CD8-positive, alpha-beta memory T cell (primary cell): ENCODE measurements around the gene ATXN7. TPM values are rescaled to one million over a fixed set of nuclear protein-coding genes. Genes with fewer than 3 reads are reported as not detected.

Source experiments
- CTCF ChIA-PET: fragments of 350-600 bp; sonication (Branson Sonifier 250); formaldehyde crosslinking; loops from one replicate; lab custom pipeline; 2021; ENCODE audit warnings: antibody characterized with exemption; lab: Charles Lee
- POLR2A ChIA-PET: fragments of 350-600 bp; sonication (Branson Sonifier 250); formaldehyde crosslinking; loops from one replicate; lab custom pipeline; 2021; ENCODE audit warnings: antibody characterized with exemption; lab: Charles Lee
- DNase-seq, 5 donors: peaks; one replicate each; pipeline versions ENCODE4 v3.0.0 to v3.0.0-alpha.2; 2020 to 2022; ENCODE audit warnings: mixed read lengths in 1 of 5
- H3K27ac ChIP-seq: one replicate; pipeline ENCODE4 v1.7.0; 2013; ENCODE audit warnings: low read depth, mild to moderate bottlenecking, low read length, moderate library complexity
- H3K27me3 ChIP-seq: 2 replicates; pipeline ENCODE4 v1.7.0; 2013; ENCODE audit warnings: low read length, mild to moderate bottlenecking; ENCODE audit not compliant: insufficient read depth, poor library complexity, severe bottlenecking
- H3K36me3 ChIP-seq: 2 replicates; pipeline ENCODE4 v1.7.0; 2013; ENCODE audit warnings: mild to moderate bottlenecking, low read length, moderate library complexity; ENCODE audit not compliant: insufficient read depth
- H3K4me1 ChIP-seq: 2 replicates; pipeline ENCODE4 v1.7.0; 2013; ENCODE audit warnings: mild to moderate bottlenecking, low read length, moderate library complexity; ENCODE audit not compliant: insufficient read depth
- H3K4me3 ChIP-seq: 2 replicates; pipeline ENCODE4 v1.7.0; 2013; ENCODE audit warnings: mild to moderate bottlenecking, low read length
- H3K9me3 ChIP-seq: 2 replicates; pipeline ENCODE4 v1.7.0; 2013; ENCODE audit warnings: mild to moderate bottlenecking, low read length
- H3K27ac Mint-ChIP-seq, 8 donors: one replicate each; pipeline ENCODE4 v1.8.0; 2020 to 2021; ENCODE audit warnings: mixed read lengths in 8 of 8, mild to moderate bottlenecking in 6 of 8, inconsistent platforms in 3 of 8, moderate library complexity in 3 of 8
- H3K27me3 Mint-ChIP-seq, 2 donors: one replicate each; pipeline ENCODE4 v1.8.0; 2020 to 2021; ENCODE audit warnings: mixed read lengths in 2 of 2, mild to moderate bottlenecking in 1 of 2, moderate library complexity in 1 of 2
- H3K36me3 Mint-ChIP-seq, 3 donors: one replicate each; pipeline ENCODE4 v1.8.0; 2020 to 2021; ENCODE audit warnings: mixed read lengths in 3 of 3, inconsistent platforms in 1 of 3, mild to moderate bottlenecking in 1 of 3
- H3K4me1 Mint-ChIP-seq, 3 donors: one replicate each; pipeline ENCODE4 v1.8.0; 2020 to 2021; ENCODE audit warnings: mixed read lengths in 3 of 3, inconsistent platforms in 1 of 3, mild to moderate bottlenecking in 1 of 3
- H3K4me3 Mint-ChIP-seq, 7 donors: one replicate each; pipeline ENCODE4 v1.8.0; 2020 to 2021; ENCODE audit warnings: mixed read lengths in 7 of 7, mild to moderate bottlenecking in 6 of 7, moderate library complexity in 4 of 7, inconsistent platforms in 2 of 7
- H3K9me3 Mint-ChIP-seq, 5 donors: one replicate each; pipeline ENCODE4 v1.8.0; 2020 to 2022; ENCODE audit warnings: mixed read lengths in 5 of 5, mild to moderate bottlenecking in 3 of 5, moderate library complexity in 2 of 5, inconsistent platforms in 1 of 5
- polyA plus RNA-seq: library from polyadenylated mRNA; unstranded; fragments of 300-500 nt; fragmentation: Illumina TruSeq; gene quantifications from one replicate; pipeline ENCODE4 v1.2.3, GENCODE V29; 2021
- total RNA-seq, 2 experiments: library from RNA; stranded (reverse); gene quantifications; one replicate each; pipeline ENCODE4 v1.2.3, GENCODE V29; 2021

Gene ATXN7
- total and polyA plus RNA-seq, 3 experiments from 2014 or later, result 14.1 to 34.6 (median 33.9) TPM

DNA sequence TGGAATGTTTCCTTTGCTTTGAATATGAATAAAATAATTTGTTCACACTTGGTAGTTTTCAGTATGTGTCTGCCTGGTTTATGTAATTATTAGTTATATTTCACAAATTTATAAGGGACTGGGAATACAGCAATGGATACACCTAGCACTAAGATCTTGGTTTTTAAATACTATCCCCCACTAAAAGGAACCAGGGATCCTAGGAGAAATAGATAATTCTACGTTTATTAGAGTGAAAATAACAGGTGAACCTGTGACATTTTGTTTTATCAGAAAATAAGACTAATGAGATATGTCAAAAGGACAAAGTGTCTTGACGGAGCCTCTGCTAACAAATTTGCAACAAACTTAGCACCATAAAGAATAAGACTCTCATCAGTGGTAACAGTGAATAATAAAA is 156.2 kb downstream of the ATXN7 start:
- ChIA-PET CTCF (interaction anchor here (1.3 to 2.6 kb wide), 2 partner anchors 26 to 58 kb away, joined by 5 to 12 read pairs; no protein-coding TSS in a partner anchor), POLR2A (no interaction called here)
- H3K4me1 Mint-ChIP-seq, result peaks cover 35 to 62% (median 52%) of the 10 kb centered on the region in 3 donors
- Histone ChIP-seq H3K27ac (no peak overlapping the region), H3K27me3 (no peaks in the 10 kb centered on the region), H3K4me1 (peaks cover 27% of the 10 kb centered on the region), H3K9me3 (no peaks in the 10 kb centered on the region), H3K36me3 (peaks cover 35% of the 10 kb centered on the region), H3K4me3 (no peak overlapping the region)
- H3K27me3 Mint-ChIP-seq, result peaks cover 0 to 2% of the 10 kb centered on the region in 2 donors
- H3K4me3 Mint-ChIP-seq, result no peak overlapping the region
- peaks cover 0 to 61% (median 8%) of the 10 kb centered on the region in 3 donors for H3K36me3 Mint-ChIP-seq
- no peaks in the 10 kb centered on the region for H3K9me3 Mint-ChIP-seq
- DNase-seq, result no peak
- no peak overlapping the region for H3K27ac Mint-ChIP-seq

DNA sequence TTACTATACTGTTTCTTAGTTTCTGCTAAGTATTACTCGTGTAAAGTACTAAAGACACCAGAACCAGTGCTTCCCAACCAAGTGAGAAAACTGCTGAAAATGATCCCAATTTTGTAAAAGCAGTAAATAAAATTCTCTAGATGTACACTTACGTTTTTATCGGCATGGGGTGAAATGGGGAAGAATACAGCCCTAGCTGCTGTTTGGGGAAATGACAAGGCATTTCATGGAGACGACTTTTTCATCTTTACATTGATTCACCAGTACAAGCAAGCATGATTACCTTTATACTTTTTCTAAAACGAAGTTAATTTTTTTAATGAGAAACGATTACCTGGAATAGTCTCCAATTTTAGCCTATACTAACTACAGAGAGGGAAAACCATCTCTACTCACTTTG is 158.3 kb downstream of the ATXN7 start:
- Mint-ChIP-seq H3K36me3 (peaks cover 0 to 53% (median 8%) of the 10 kb centered on the region in 3 donors), H3K9me3 (no peaks in the 10 kb centered on the region), H3K27me3 (peaks cover 1 to 4% of the 10 kb centered on the region in 2 donors), H3K27ac (peak overlapping the region; percentile 61 to 97 (median 90)), H3K4me1 (peaks cover 31 to 51% (median 44%) of the 10 kb centered on the region in 3 donors), H3K4me3 (peak overlapping the region; percentile 85 to 95 (median 88))
- ChIA-PET CTCF (interaction anchor here (1.8 to 4.4 kb wide), 3 partner anchors 8 to 60 kb away, joined by 7 to 42 read pairs (median 16); no protein-coding TSS in a partner anchor), POLR2A (no interaction called here)
- peak overlapping the region; percentile 91 for H3K4me3 ChIP-seq
- no peak for DNase-seq
- H3K27me3 ChIP-seq, result no peaks in the 10 kb centered on the region
- H3K9me3 ChIP-seq, result no peaks in the 10 kb centered on the region
- H3K4me1 ChIP-seq, result peaks cover 27% of the 10 kb centered on the region
- peak overlapping the region; percentile 78 for H3K27ac ChIP-seq
- H3K36me3 ChIP-seq, result peaks cover 32% of the 10 kb centered on the region

DNA sequence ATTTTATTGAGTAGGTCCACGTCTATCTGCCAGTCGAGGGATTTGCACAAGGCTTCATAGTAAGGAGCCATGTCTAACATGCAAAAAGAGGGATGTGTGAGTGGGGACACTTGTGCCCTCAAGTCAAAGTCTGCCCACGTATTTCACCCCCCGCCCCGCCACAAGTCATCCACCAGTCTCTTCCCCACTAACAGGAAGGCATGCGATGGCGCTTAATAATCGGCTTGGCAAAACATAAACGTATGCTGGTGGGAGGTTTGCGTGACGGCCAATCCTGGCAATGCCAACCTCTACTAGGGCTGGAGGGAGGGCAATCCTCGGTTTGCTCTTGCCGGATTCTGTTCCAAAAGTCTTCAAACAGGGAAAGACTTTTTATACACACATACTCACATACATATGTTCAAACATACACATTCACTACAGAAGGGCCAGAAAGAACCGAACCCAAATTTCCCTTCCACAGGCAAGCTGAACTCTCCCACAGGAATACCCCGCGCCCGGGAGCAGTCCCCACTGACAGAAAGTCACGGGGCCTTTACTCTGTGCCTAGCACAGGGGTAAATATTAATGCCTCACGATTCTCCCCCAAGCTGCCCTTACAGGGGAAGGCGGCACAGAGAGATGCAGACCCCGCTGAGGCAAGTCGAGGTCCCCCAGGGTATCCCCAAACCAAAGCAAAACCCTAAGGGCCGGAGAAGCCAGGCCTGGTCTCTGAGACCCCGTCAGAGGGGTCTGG is 159.0 kb downstream of the ATXN7 start:
- H3K27me3 ChIP-seq, result no peaks in the 10 kb centered on the region
- peak overlapping the region; percentile 91 for H3K4me3 ChIP-seq
- H3K4me1 ChIP-seq, result peaks cover 27% of the 10 kb centered on the region
- CTCF ChIA-PET, result interaction anchor here (0.7 to 4.4 kb wide), 14 partner anchors 10 to 79 kb away, joined by 3 to 42 read pairs (median 7); no protein-coding TSS in a partner anchor
- no peaks in the 10 kb centered on the region for H3K9me3 ChIP-seq
- Mint-ChIP-seq H3K4me1 (peaks cover 27 to 45% (median 39%) of the 10 kb centered on the region in 3 donors), H3K36me3 (peaks cover 0 to 46% (median 8%) of the 10 kb centered on the region in 3 donors), H3K27ac (peak overlapping the region; percentile 61 to 97 (median 90)), H3K9me3 (no peaks in the 10 kb centered on the region), H3K27me3 (peaks cover 4 to 8% of the 10 kb centered on the region in 2 donors), H3K4me3 (peak overlapping the region; percentile 85 to 95 (median 88))
- peak in 3 of 5 donors; percentile 2 to 49 (median 10) for DNase-seq
- H3K36me3 ChIP-seq, result peaks cover 27% of the 10 kb centered on the region
- POLR2A ChIA-PET, result interaction anchor here (0.6 to 1.9 kb wide), 5 partner anchors 10 to 159 kb away, joined by 3 to 6 read pairs (median 3); partner anchors contain the start of genes ATXN7 and THOC7
- H3K27ac ChIP-seq, result peak overlapping the region; percentile 78

- H3K36me3 ChIP-seq, result peaks cover 19% of the 10 kb centered on the region
- Mint-ChIP-seq H3K36me3 (peaks cover 0 to 39% (median 6%) of the 10 kb centered on the region in 3 donors), H3K4me1 (peaks cover 27 to 42% (median 36%) of the 10 kb centered on the region in 3 donors), H3K27ac (peak within 1 kb of the TSS; percentile 61 to 97 (median 90)), H3K9me3 (no peaks in the 10 kb centered on the region), H3K27me3 (peaks cover 10 to 15% of the 10 kb centered on the region in 2 donors), H3K4me3 (peak within 1 kb of the TSS; percentile 85 to 95 (median 88))
- H3K27ac ChIP-seq, result peak within 1 kb of the TSS; percentile 78
- CTCF ChIA-PET, result interaction anchor here (0.6 to 4.4 kb wide), 24 partner anchors 8 to 165 kb away, joined by 3 to 42 read pairs (median 6); partner anchors contain the start of genes ATXN7, SCAANT1 and THOC7
- peak within 1 kb of the TSS; percentile 91 for H3K4me3 ChIP-seq
- no peaks in the 10 kb centered on the region for H3K9me3 ChIP-seq
- no peaks in the 10 kb centered on the region for H3K27me3 ChIP-seq
- H3K4me1 ChIP-seq, result peaks cover 27% of the 10 kb centered on the region
- DNase-seq, result peak; percentile 88 to 96 (median 91)
- POLR2A ChIA-PET, result interaction anchor here (0.6 to 1.9 kb wide), 5 partner anchors 11 to 160 kb away, joined by 3 to 6 read pairs (median 3); partner anchors contain the start of genes ATXN7 and THOC7
Observed at GRCh38 chr3:64023187-64023860, 159.7 kb downstream of the ATXN7 start, which contains the start of gene PSMD6. PSMD6 (minus strand) TSS chr3:64023494; CDS start chr3:64023419, 75 bp downstream.

DNA sequence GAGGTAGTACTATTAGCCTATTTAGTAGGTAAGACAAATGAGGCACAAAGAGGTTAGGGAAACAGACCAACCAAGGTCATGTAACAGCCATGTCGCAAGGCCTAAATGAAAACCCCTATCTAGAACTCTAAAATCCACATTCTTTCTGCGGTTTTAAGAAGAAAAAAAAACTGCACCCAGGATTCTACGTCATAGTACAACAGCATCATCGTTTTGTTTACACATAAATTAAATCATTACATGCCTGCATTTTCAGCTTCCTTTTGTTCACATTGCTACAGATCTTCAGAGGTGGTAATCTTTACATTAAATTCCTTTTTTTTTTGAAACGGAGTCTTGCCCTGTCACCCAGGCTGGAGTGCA is 160.2 kb downstream of the ATXN7 start:
- H3K4me3 ChIP-seq, result peak overlapping the region; percentile 91
- H3K36me3 ChIP-seq, result peaks cover 15% of the 10 kb centered on the region
- DNase-seq, result no peak
- Mint-ChIP-seq H3K4me3 (peak overlapping the region; percentile 85 to 95 (median 88)), H3K36me3 (peaks cover 0 to 35% (median 4%) of the 10 kb centered on the region in 3 donors), H3K4me1 (peaks cover 27 to 42% (median 34%) of the 10 kb centered on the region in 3 donors), H3K27ac (peak overlapping the region; percentile 61 to 97 (median 90)), H3K9me3 (no peaks in the 10 kb centered on the region), H3K27me3 (peaks cover 11 to 20% of the 10 kb centered on the region in 2 donors)
- H3K27me3 ChIP-seq, result peaks cover 2% of the 10 kb centered on the region
- H3K27ac ChIP-seq, result peak overlapping the region; percentile 25
- CTCF ChIA-PET, result interaction anchor here (0.6 to 4.4 kb wide), 22 partner anchors 9 to 165 kb away, joined by 3 to 42 read pairs (median 6); partner anchors contain the start of genes ATXN7, SCAANT1 and THOC7
- POLR2A ChIA-PET, result interaction anchor here (1.9 kb wide), 1 partner anchor 160 kb away, joined by 6 read pairs; the partner anchor contains the start of genes ATXN7 and THOC7
- peaks cover 27% of the 10 kb centered on the region for H3K4me1 ChIP-seq
- H3K9me3 ChIP-seq, result no peaks in the 10 kb centered on the region

GRCh38 chr3:64026346-64026745 is 162.7 kb downstream of the ATXN7 start:
- ChIA-PET CTCF (interaction anchor here (1.9 kb wide), 1 partner anchor 16 kb away, joined by 6 read pairs; no protein-coding TSS in a partner anchor), POLR2A (no interaction called here)
- peak overlapping the region in 1 of 8 donors; percentile 15 for H3K27ac Mint-ChIP-seq
- no peak for DNase-seq
- H3K4me1 Mint-ChIP-seq, result peaks cover 27 to 35% (median 33%) of the 10 kb centered on the region in 3 donors
- H3K4me1 ChIP-seq, result peaks cover 23% of the 10 kb centered on the region
- no peaks in the 10 kb centered on the region for H3K9me3 Mint-ChIP-seq
- no peak overlapping the region for H3K4me3 ChIP-seq
- H3K36me3 ChIP-seq, result no peaks in the 10 kb centered on the region
- H3K27ac ChIP-seq, result no peak overlapping the region
- peaks cover 4 to 15% (median 4%) of the 10 kb centered on the region in 3 donors for H3K36me3 Mint-ChIP-seq
- no peaks in the 10 kb centered on the region for H3K9me3 ChIP-seq
- H3K27me3 ChIP-seq, result peaks cover 6% of the 10 kb centered on the region
- H3K27me3 Mint-ChIP-seq, result peaks cover 15 to 24% of the 10 kb centered on the region in 2 donors
- H3K4me3 Mint-ChIP-seq, result peak overlapping the region in 1 of 7 donors; percentile 49

DNA sequence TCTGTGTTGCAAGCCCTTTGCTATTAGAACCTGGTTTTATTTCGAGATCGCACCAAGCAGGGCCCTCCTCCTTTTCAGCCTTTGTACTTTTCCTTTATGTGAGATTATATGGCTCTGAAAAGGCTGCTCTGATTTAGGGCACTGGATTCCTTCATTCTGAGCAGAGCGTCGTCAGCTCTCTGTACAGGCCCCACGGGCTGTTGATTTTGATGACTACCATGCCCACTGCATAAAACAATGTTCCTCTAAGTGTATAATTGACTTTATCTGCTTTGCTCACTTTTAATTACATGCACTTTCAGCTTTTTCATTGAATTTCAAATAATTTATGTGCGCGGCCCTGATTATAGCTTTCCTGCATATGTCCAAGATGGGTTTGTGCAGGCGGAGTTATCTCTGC is 164.0 kb downstream of the ATXN7 start:
- Mint-ChIP-seq H3K36me3 (peaks cover 0 to 4% (median 3%) of the 10 kb centered on the region in 3 donors), H3K27me3 (peaks cover 13 to 24% of the 10 kb centered on the region in 2 donors), H3K4me1 (peaks cover 17 to 23% (median 21%) of the 10 kb centered on the region in 3 donors), H3K4me3 (peak overlapping the region in 1 of 7 donors; percentile 62), H3K27ac (no peak overlapping the region), H3K9me3 (no peaks in the 10 kb centered on the region)
- Histone ChIP-seq H3K4me1 (peaks cover 9% of the 10 kb centered on the region), H3K4me3 (no peak overlapping the region), H3K9me3 (no peaks in the 10 kb centered on the region), H3K27ac (no peak overlapping the region), H3K27me3 (peaks cover 6% of the 10 kb centered on the region), H3K36me3 (no peaks in the 10 kb centered on the region)
- CTCF ChIA-PET, result interaction anchor here (1.0 to 1.9 kb wide), 2 partner anchors 17 to 66 kb away, joined by 6 read pairs; no protein-coding TSS in a partner anchor
- POLR2A ChIA-PET, result no interaction called here
- DNase-seq, result no peak
